Upper lobe of left lung (tissue), 6 donors: Measurements from ENCODE around the gene CFTR. TPM values are rescaled to one million over a fixed set of nuclear protein-coding genes. Genes with fewer than 3 reads are reported as not detected.
A peak's percentile ranks its signal among the peaks of the same experiment; 100 is the strongest.

Experiments used
- ATAC-seq, 2 donors: fragments of 200-7000 bp; cut with Tn5 transposase; one replicate each; pipeline ENCODE4 v1.9.1; 2022; ENCODE audit warnings: mild to moderate bottlenecking in 2 of 2, moderate library complexity in 2 of 2; ENCODE audit not compliant: low FRiP score in 2 of 2
- DNase-seq, 2 donors: peaks; one replicate each; pipeline ENCODE4 v3.0.0-alpha.2; 2019 to 2020
- H3K27ac ChIP-seq, 4 donors: fragments of 200-600 bp; sonication (generic); one replicate each; pipeline ENCODE4 v1.5.1; 2016 to 2019
- H3K27me3 ChIP-seq, 4 donors: fragments of 200-600 bp; sonication (generic); one replicate each; pipeline ENCODE4 v1.5.1; 2017 to 2019
- H3K36me3 ChIP-seq, 4 donors: fragments of 200-600 bp; sonication (generic); one replicate each; pipeline ENCODE4 v1.5.1; 2016 to 2019
- H3K4me1 ChIP-seq, 4 donors: fragments of 200-600 bp; sonication (generic); one replicate each; pipeline ENCODE4 v1.5.1; 2018 to 2019
- H3K4me3 ChIP-seq, 4 donors: fragments of 200-600 bp; sonication (generic); one replicate each; pipeline ENCODE4 v1.5.1; 2017 to 2019; ENCODE audit warnings: mild to moderate bottlenecking in 2 of 4, moderate library complexity in 1 of 4
- H3K9me3 ChIP-seq, 4 donors: fragments of 200-600 bp; sonication (generic); one replicate each; pipeline ENCODE4 v1.5.1; 2018 to 2019
- EP300 ChIP-seq, 4 donors: sonication (generic); formaldehyde crosslinking; IDR thresholded peaks; one replicate each; pipeline ENCODE4 v1.5.1; 2017; ENCODE audit warnings: antibody characterized with exemption in 4 of 4, control low read depth in 2 of 4
- POLR2A ChIP-seq, 4 donors: fragments of 450-650 bp; IDR thresholded peaks; one replicate each; pipeline ENCODE4 v1.5.1; 2016 to 2017; ENCODE audit warnings: antibody characterized with exemption in 4 of 4, mild to moderate bottlenecking in 2 of 4
- POLR2AphosphoS5 ChIP-seq, 2 donors: sonication (generic); formaldehyde crosslinking; IDR thresholded peaks; one replicate each; pipeline ENCODE4 v1.5.1; 2017; ENCODE audit warnings: antibody characterized with exemption in 2 of 2
- WGBS, 2 donors: methylation state at CpG; one replicate each; pipeline ENCODE4 v1.1.5; 2017 to 2018; 5-methylcytosine and 5-hydroxymethylcytosine counted together
- total RNA-seq, 6 donors: library from RNA; depleted of rRNA in 4 of 6; stranded (reverse); fragments of >200 nt in 4 of 6; gene quantifications; one replicate each; pipeline versions ENCODE4 v1.1.0 to v1.2.1, GENCODE V29; 2016 to 2021
- TF ChIP-seq, protein P1 (sequence below), 6 experiments: fragments of 450-650 bp in 4 of 6; fragments of 200-600 bp in 2 of 6; sonication (generic) in 2 of 6; IDR thresholded peaks; one replicate each; pipeline ENCODE4 v1.5.1; 2016 to 2019; ENCODE audit warnings: antibody characterized with exemption in 6 of 6
- donor health status: DM: no; HTN: no; CAD: no; lungs with moderate emphysema.
- donor health status: DM: no; HTN: yes; CAD: no; lungs with severe emphysema.

Gene CFTR
- total RNA-seq, 6 donors from 2014 or later, result 4.2 to 36.7 (median 24.8) TPM

DNA sequence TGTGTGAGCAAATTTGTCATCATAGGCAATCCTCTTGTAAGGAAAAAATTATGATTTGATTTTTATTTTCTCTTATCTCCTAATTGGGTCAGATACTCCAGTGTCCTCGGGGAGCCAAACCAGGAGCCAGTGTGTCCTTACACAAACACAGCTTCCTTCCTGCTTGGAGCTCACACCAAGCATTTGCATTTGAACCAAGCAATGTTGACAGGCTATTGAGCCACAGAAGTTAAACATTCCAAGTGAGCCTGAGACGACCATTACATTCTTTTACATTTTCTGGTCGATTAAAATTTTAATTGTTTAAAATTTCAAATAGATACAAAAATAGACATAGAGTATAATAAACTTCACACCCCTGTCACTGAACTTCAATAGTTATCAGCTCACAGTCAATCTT lies 194.8 kb downstream of the CFTR start:
- Histone ChIP-seq H3K27ac (no peak overlapping the region), H3K9me3 (no peaks in the 10 kb centered on the region), H3K4me3 (no peak overlapping the region), H3K4me1 (peaks cover 0 to 8% (median 2%) of the 10 kb centered on the region in 4 donors), H3K36me3 (no peaks in the 10 kb centered on the region), H3K27me3 (no peaks in the 10 kb centered on the region)
- ATAC-seq, result no peak
- 8 to 9% methylated on average over 3 of the region's 3 CpGs for WGBS, 2 donors
- TF ChIP-seq, protein P1, sequence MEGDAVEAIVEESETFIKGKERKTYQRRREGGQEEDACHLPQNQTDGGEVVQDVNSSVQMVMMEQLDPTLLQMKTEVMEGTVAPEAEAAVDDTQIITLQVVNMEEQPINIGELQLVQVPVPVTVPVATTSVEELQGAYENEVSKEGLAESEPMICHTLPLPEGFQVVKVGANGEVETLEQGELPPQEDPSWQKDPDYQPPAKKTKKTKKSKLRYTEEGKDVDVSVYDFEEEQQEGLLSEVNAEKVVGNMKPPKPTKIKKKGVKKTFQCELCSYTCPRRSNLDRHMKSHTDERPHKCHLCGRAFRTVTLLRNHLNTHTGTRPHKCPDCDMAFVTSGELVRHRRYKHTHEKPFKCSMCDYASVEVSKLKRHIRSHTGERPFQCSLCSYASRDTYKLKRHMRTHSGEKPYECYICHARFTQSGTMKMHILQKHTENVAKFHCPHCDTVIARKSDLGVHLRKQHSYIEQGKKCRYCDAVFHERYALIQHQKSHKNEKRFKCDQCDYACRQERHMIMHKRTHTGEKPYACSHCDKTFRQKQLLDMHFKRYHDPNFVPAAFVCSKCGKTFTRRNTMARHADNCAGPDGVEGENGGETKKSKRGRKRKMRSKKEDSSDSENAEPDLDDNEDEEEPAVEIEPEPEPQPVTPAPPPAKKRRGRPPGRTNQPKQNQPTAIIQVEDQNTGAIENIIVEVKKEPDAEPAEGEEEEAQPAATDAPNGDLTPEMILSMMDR (IDR thresholded peaks at IDR 0.05), result no peak
- TF ChIP-seq POLR2AphosphoS5 (IDR thresholded peaks at IDR 0.05) (no peak), POLR2A (IDR thresholded peaks at IDR 0.05) (no peak), EP300 (IDR thresholded peaks at IDR 0.05) (no peak)
- peak in 1 of 2 donors; percentile 25 for DNase-seq

DNA sequence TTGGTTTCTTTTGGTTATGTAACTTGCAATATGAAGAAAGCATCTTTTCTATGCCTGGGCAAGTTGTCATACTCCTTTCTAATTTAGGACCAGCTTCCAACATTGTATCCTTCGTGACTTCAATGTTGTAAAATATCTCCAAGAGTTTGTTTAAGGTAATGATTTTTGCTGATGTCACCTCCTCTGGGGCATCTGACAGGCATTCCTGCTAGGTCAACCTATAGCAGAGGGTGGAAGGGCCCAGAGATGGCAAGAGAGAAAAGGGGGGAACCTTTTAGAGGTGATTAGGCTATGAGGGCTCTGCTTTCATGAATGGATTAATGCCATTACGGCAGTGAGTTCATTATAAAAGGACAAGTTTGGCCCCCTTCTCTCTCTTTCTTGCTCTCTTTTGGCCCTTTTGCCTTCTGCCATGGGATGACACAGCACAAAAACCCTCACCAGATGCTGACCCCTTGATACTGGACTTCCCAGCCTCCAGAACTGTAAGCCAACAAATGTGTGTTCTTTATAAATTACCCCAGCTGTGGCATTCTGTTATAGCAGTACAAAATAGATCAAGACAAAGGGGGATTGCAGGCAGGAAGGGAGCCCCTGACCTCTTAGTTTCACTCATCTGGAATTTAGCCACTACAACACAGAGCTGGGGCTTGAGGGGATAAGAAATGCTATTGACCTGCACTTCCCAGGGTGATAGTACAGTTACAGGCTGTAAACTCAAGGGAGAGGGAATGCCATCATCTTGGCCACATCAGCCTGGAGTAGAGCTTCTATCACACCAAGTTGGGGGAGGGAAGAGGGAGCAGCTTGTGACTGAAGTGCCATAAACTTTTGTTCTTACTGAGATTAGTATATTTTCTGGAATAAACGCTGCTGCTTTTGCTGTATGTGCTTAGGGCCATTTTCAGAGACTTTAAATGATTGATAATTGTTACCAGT lies 195.9 kb downstream of the CFTR start:
- no peak overlapping the region for H3K4me3 ChIP-seq
- no peaks in the 10 kb centered on the region for H3K9me3 ChIP-seq
- no peaks in the 10 kb centered on the region for H3K36me3 ChIP-seq
- DNase-seq (no peak), ATAC-seq (no peak)
- TF ChIP-seq, protein P1 (IDR thresholded peaks at IDR 0.05), result no peak
- no peak for TF ChIP-seq POLR2A (IDR thresholded peaks at IDR 0.05)
- TF ChIP-seq POLR2AphosphoS5 (IDR thresholded peaks at IDR 0.05), result no peak
- no peak for TF ChIP-seq EP300 (IDR thresholded peaks at IDR 0.05)
- no peaks in the 10 kb centered on the region for H3K27me3 ChIP-seq
- peaks cover 0 to 8% (median 2%) of the 10 kb centered on the region in 4 donors for H3K4me1 ChIP-seq
- 67 to 68% methylated on average over 3 of the region's 3 CpGs for WGBS, 2 donors
- no peak overlapping the region for H3K27ac ChIP-seq

GRCh38 chr7:117679120-117679519 lies 199.3 kb downstream of the CFTR start:
- ATAC-seq, result no peak

GRCh38 chr7:117682681-117683385 lies 203.0 kb downstream of the CFTR start:
- DNase-seq, result peak in 1 of 2 donors; percentile 29
- 53 to 59% methylated on average over 5 of the region's 5 CpGs for WGBS, 2 donors
- Histone ChIP-seq H3K9me3 (no peaks in the 10 kb centered on the region), H3K27me3 (no peaks in the 10 kb centered on the region), H3K27ac (no peak overlapping the region), H3K4me3 (no peak overlapping the region), H3K4me1 (peaks cover 0 to 3% (median 0%) of the 10 kb centered on the region in 4 donors), H3K36me3 (no peaks in the 10 kb centered on the region)
- peak; percentile 39 to 46 for ATAC-seq
- TF ChIP-seq POLR2A (IDR thresholded peaks at IDR 0.05) (no peak), POLR2AphosphoS5 (IDR thresholded peaks at IDR 0.05) (no peak), EP300 (IDR thresholded peaks at IDR 0.05) (no peak)
- TF ChIP-seq, protein P1 (IDR thresholded peaks at IDR 0.05), result no peak

More at GRCh38 chr7:117679120-117679519, 199.3 kb downstream of the CFTR start:
- no peaks in the 10 kb centered on the region for H3K27me3 ChIP-seq
- DNase-seq, result no peak
- no peaks in the 10 kb centered on the region for H3K9me3 ChIP-seq
- WGBS, 2 donors, result 75 to 97% methylated on average over 3 of the region's 3 CpGs
- no peaks in the 10 kb centered on the region for H3K36me3 ChIP-seq
- TF ChIP-seq POLR2AphosphoS5 (IDR thresholded peaks at IDR 0.05) (no peak), EP300 (IDR thresholded peaks at IDR 0.05) (no peak), POLR2A (IDR thresholded peaks at IDR 0.05) (no peak)
- TF ChIP-seq, protein P1 (IDR thresholded peaks at IDR 0.05), result no peak
- H3K27ac ChIP-seq, result no peak overlapping the region
- H3K4me1 ChIP-seq, result peaks cover 0 to 3% (median 0%) of the 10 kb centered on the region in 4 donors
- H3K4me3 ChIP-seq, result no peak overlapping the region
